OCI-LY3 (cell line): ENCODE results near the gene PNPLA7.

ENCODE experiments used
- EZH2phosphoT487 ChIP-seq: fragments of 200-600 bp; shearing (Covaris generic); IDR thresholded peaks from 2 replicates; pipeline ENCODE4 v1.6.1; 2018; ENCODE audit warnings: antibody characterized with exemption, mixed run types, low read depth
- TF ChIP-seq, protein P1 (sequence below): fragments of 200-600, 300-600 bp; sonication (generic); IDR thresholded peaks from 2 replicates; pipeline ENCODE4 v1.5.1; 2014; ENCODE audit warnings: antibody characterized with exemption, low read length, low read depth

- TF ChIP-seq, protein P1, sequence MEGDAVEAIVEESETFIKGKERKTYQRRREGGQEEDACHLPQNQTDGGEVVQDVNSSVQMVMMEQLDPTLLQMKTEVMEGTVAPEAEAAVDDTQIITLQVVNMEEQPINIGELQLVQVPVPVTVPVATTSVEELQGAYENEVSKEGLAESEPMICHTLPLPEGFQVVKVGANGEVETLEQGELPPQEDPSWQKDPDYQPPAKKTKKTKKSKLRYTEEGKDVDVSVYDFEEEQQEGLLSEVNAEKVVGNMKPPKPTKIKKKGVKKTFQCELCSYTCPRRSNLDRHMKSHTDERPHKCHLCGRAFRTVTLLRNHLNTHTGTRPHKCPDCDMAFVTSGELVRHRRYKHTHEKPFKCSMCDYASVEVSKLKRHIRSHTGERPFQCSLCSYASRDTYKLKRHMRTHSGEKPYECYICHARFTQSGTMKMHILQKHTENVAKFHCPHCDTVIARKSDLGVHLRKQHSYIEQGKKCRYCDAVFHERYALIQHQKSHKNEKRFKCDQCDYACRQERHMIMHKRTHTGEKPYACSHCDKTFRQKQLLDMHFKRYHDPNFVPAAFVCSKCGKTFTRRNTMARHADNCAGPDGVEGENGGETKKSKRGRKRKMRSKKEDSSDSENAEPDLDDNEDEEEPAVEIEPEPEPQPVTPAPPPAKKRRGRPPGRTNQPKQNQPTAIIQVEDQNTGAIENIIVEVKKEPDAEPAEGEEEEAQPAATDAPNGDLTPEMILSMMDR, result no peak
- no peak for TF ChIP-seq EZH2phosphoT487
Measured at GRCh38 chr9:137575364-137575715, 25.1 kb upstream of the PNPLA7 start.
